ENCODE measurements around the gene ZNF391.
A peak's percentile ranks its signal among the peaks of the same experiment; 100 is the strongest.
"Not testable (repeated sequence)": the region's sequence is repeated elsewhere in the genome, so short reads cannot be mapped to it uniquely, and the experiment has no call there.

Gene ZNF391

DNA sequence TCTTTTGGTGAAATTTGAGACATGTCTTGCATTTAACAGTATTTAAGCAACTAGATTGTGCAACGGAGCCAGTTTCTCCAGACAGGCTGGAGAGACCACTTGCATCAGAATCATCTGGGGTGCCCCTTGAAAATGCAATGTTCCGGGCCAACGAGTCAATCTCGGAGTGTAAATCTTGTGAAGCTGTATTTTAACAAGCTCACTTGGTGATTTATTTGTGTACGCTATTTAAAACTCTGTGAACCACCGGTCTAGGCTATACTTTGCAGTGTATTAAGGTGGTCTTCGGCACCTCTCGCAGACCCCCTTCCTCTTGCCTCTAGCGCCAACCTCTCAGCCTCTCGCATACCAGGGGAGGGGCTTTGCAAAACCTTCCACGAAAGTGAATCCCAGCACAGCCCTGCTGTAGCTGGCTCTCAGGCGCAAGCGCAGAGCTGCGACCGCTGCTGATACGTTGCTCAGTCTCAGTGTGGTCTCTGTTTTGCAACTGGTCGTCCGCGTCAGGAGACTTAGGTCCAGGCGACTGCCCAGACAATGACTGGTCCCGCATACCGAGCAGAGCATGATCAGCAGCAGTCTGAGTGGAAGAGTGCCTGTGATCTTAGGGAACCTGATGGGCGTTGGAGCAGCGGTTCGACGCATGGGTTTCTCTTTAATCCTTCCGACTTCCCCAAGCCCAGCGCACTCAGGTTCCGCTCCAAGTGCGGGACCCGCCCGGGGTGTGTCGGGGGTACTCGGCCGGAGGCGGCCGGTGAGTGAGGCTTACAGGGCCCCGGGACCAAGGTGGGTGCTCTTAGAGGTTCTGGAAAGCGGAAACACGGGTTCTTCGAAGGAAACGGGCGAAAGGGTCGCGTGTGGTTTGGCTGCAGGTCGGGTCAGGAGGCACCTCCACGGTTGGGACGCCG, at the start of gene ZNF391:
Gene ZNF391, plus strand, starts transcription at position 467 of the 905 bp plus-strand sequence. CDS start 11,612 bp downstream, outside the sequence.
- peak; percentile 90 for DNase-seq (ENCODE audit: low spot score)

DNA sequence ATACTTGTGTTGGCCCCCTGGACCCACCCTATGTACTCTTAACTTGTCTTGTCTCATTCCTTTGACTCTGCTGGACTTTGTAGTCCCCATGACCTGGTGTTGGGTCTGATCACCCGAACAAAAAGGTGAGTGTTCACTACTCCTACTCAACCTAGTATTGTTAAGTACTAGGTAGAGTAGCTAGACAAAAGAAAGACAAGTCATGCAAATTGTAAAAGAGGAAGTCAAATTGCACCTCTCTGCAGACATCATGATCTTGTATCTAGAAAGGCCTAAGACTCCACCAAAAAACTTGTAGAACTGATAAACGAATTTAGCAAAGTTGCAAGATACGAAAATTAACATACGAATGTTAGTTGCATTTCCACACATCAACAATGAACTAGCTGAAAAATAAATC, 35.7 kb upstream of the ZNF391 start:
- no peak for DNase-seq (ENCODE audit: low spot score)

DNA sequence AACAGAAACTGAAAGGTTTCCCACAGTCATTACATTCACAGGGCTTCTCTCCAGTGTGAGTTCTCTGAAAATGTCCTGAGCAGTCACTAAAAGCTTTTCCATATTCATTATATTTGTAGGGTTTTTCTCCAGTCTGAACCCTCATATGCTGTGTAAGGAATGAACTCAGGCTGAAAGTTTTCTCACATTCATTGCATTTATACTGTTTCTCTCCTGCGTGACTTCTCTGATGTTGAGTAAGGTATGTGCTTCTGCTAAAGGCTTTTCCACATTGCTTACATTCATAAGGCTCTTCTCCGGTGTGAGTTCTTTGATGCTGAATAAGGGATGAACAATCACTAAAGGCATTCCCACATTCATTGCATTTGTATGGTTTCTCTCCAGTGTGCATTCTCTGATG, 29.8 kb upstream of the ZNF391 start:
- no peak for DNase-seq (ENCODE audit: low spot score)

DNA sequence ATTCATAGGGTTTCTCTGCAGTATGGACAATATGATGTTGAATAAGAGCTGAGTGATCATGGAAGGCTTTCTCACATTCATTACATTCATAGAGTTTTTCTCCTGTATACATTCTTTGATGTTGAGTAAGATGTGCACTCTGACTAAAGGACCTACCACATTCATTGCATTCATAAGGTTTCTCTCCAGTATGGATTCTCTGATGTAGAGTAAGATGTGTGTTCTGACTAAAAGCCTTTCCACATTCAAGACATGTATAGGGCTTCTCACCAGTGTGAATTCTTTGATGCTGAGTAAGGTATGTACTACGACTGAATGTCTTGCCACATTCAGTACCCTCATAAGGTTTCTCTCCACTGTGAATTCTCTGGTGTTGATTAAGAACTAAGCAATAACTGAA, 29.3 kb upstream of the ZNF391 start:
- DNase-seq (ENCODE audit: low spot score): no peak

DNA sequence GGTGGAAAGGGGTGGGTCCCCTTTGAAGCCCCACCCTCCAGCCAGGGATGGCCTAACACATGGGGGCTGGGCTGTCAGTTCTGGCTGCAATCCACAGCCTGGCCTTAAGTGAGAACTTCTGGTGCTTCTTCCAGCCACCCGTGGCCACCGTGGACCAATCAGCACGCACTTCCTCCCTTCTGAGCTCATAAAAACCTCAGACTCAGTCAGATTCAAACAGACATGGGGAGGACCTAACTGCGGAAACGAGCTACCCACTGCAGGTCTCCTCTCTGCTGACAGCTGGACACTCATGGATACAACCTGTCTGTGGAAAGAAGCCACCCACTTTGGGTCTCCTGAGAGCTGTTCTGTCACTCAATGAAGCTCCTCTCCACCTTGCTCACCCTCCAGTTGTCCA, 20.4 kb upstream of the ZNF391 start:
- DNase-seq (ENCODE audit: low spot score): no peak

DNA sequence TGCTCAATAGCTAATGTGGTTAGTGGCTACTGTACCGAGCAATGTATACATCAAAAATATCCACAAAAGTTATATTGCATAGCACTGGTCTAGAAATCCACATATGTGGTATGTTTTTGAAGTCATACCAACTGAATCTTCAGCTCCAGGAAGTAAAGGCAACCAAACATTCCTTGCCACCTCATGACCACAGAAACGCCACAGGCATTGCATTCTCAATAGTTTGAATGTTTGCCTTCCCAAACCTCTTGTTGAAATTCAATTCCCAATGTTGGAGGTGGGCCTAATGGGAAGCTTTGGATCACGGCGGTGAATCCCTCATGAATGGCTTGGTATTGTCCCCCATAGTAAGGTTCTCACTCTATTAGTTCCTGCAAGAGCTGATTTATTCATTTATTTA, 18.2 kb upstream of the ZNF391 start:
- DNase-seq (ENCODE audit: low spot score): no peak

DNA sequence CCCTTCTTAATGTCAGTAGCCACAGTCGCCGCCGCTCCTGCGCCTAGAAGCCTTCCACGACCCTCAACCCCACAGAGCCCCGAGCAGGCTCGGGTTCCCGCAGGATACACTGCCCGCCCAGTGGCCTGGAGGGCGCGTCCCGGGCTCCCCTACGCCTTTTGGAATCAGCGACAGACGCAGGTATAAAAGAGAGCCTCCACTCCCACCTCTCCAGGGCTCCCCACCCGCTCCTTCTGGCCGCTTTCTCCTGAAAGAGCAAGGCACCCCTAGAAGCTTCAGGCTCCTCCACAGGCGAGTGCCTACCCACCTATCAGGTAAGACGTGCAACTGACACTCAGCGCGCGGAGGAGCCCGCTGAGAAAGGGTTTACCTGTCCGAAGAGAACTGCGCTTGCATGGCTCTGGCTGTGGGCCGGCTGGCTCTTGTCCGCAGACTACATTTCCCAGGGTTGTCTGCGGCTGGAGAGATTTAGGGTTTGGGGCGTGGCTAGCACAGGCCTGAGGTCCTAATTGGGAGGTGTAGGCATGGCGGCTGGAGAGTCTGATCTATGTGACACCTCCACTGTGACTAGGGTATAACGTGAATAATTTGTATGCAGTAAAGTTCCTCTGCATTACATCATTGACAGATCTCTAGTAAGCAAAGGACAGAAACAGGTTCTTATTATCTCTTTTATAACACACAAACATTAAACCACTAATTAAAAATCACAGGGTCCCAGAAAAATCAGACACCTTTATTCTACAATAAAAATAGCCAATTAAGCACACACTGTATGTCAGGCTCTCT, 13.5 kb upstream of the ZNF391 start:
- no peak for DNase-seq (ENCODE audit: low spot score)

DNA sequence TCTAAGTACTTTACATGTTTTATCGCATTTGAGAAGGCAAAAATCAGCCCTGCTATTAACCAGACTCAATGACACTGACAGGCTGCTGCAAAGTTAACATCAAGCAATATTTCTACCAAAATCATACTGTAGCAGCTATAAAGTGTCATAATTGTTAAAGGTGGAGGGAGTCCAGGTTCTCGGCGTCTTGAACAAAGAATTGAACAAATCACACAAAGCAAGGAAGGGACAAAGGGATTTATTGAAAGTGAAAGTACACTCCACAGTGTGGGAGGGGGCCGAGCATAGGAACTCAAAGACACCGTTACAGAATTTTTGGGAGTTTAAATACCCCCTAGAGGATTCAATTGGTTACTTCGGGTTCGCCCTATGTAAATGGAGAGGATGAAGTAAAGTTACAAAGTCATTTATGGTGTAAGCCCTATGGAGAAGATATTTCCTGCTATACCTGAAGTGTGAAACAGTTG, 12.9 kb upstream of the ZNF391 start:
- no peak for DNase-seq (ENCODE audit: low spot score)

DNA sequence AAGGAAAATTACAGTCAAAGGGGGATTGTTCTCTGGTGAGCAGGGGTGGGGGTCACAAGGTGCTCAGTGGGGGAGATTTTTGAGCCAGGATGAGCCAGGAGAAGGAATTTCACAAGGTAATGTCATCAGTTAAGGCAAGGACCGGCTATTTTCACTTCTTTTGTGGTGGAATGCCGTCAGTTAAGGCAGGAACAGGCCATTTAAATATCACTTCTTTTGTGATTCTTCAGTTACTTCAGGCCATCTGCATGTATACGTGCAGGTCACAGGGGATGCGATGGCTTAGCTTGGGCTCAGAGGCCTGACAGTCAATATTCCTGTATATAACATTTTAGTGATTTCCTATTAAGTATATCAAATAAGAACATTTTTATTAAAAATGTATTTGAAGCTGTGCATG, 10.2 kb upstream of the ZNF391 start:
- not testable (repeated sequence) for DNase-seq (ENCODE audit: low spot score)

DNA sequence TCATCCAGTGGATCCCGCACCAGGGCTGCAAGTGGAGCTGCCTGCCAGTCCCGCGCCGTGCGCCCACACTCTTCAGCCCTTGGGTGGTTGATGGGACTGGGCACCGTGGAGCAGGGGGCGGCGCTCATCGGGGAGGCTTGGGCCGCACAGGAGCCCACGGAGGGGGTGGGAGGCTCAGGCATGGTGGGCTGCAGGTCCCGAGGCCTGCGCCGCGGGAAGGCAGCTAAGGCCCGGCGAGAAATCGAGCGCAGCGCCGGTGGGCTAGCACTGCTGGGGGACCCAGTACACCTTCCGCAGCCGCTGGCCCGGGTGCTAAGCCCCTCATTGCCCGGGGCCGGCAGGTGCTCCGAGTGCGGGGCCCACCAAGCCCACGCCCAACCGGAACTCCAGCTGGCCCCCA, 7.6 kb upstream of the ZNF391 start:
- DNase-seq (ENCODE audit: low spot score): not testable (repeated sequence)

DNA sequence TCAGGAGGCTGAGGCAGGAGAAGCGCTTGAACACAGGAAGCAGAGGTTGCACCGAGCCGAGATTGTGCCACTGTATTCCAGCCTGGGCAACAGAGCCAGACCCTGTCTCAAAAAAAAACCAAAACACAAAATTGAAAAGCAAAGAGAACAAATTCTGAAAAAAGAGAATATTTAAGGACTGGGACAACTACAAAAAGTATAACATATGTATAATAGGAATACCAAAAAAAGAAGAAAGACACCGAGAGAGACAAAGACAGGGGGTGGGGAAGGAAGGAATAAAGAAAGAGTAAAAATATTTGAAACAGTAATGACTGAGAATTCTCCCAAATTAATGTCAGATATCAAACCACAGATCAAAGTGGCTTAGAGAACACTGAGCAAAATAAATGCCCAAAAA, 5.5 kb upstream of the ZNF391 start:
- no peak for DNase-seq (ENCODE audit: low spot score)

DNA sequence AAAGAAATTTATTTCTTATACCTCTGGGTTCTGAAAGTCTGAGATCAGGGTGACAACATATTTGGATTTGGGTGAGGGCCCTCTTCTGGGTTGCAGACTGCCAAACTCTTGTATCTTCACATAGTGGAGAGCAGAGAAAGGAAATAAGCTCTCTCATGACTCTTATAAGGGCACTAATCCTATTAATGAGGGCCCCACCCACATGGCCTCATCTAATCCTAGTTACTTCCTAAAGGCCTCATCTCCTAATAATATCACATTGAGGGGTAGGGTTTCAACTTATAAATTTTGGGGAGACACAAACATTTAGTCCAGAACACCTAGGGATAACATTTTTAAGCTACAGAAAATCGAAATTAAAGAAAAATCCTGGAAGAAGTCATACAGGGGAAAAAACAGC, 5.1 kb upstream of the ZNF391 start:
- no peak for DNase-seq (ENCODE audit: low spot score)

DNA sequence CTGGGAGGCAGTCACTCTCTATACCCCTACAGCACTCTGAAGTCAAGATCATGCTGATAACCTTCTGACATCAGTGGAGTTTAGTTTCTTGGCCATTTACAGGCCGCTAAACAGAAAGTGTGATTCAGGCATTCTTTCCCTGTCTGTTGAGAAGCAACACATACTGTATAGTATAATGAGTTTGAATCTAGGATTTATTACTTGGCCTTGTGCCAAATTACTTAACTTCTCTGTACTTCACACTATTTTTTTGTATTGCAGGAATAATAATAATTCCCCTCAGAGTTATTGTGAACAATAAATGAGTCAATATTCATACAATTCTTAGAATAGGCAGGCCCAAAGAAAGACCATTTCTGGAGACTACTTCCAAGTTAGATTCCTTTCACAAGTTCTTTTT, 4.1 kb downstream of the ZNF391 start:
- no peak for DNase-seq (ENCODE audit: low spot score)

DNA sequence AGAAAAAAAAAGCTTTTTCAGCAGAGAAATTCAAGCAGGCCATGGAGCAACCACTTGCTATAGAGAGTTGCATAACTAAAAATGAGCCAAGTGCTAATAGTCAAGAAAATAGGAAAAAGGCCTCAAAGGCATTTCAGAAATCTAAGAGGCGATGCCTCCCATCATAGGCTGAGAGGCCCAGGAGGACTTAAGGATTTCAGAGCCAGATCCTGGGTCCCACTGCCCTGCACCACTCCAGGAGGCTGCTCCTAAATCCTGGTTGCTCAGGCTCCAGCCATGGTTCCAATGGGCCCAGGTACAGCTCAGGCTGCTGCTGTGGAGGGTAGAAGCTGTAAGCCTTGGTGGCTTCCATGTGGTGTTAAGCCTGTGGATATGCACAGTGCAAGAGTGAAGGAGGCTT, 5.5 kb downstream of the ZNF391 start:
- DNase-seq (ENCODE audit: low spot score): no peak

DNA sequence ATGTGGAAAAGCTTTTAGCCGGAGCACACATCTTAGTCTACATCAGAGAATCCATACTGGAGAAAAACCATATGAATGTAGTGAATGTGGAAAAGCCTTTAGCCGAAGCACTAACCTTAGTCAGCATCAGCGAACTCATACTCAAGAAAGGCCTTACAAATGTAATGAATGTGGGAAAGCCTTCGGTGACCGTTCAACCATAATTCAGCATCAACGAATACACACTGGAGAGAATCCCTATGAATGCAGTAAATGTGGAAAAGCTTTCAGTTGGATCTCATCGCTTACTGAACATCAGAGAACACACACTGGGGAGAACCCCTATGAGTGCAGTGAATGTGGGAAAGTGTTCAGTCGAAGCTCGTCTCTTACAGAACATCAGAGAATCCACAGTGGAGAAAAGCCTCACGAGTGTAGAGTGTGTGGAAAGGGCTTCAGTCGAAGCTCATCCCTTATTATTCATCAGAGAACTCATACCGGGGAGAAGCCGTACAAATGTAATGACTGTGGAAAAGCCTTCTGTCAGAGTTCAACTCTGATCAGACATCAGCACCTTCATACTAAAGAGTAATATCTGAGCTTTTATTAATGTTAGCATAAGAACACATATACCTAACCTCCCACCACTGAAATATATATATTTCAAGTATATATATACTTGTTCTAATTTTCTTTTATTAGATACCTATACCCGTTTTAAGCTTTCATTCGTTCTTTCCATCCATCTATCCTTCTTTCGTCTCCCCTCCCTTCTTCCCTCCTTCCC, 12.5 kb downstream of the ZNF391 start:
- no peak for DNase-seq (ENCODE audit: low spot score)

DNA sequence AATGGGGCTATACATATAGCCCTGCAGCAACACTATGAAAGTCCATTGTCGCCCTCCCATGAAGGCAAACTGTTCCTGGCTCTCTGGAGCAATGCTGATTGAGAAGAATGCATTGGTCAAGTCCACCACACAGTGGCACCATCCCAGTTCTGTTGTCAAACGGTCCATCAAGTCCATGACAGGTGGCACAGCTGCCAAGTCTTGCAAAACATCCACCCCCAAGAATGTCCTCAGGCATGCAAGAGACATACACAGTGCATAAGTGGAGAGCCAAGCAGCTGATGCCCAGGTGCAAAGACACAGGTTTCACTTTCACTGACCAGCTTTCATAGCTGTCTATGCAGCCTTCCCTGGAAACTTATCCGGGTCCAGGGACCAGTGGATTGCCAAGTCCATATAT, 17.5 kb downstream of the ZNF391 start:
- no peak for DNase-seq (ENCODE audit: low spot score)

DNA sequence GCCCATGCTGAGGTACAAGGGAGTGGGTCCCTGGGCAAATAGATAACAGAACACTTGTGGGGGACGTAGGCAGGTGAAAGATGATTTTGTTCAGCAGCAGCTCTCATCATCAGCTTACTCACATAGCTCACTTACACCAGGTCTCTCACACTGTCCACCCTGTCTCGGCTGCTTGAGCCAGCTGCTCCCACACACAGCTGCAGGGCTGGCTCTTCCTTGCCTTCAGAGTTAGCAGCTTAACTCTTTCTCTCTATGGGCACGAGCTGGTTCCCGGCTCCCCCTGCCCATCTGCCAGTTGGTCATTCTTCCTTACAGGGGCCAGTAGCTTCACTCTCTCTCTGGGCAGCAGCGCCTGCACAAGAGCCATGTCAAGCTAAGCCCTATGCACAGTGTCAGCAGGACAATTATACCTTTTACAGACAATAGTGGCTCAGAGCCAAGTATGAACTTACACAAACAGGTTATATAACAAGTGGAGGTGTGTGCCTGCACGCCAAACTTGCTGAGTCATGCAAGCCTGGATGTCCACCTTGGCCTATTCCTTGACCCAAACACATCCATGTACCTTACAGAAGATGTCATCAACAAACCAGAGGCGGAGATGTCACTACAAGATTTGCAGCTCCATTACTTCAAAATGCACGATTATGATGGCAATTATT, 18.7 kb downstream of the ZNF391 start:
- DNase-seq (ENCODE audit: low spot score): no peak

DNA sequence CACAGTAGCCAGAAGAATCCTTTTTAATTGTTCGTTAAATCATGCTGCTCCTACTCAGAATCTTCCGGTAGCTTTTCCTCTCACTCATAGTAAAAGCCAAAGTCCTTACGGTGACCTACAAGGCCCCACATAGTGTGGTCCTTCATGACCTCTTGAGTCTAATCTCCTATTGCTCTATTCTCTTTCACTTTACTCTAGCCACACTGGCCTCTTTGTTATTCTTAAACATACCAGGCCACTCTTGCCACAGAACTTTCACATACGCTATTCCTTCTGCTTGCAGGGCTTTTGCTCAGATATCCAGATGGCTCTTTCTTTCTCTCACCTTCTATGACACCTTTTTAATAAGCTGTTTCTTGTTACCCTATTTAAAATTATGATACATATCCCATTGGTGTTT, 25.7 kb downstream of the ZNF391 start:
- peak; percentile 75 for DNase-seq (ENCODE audit: low spot score)

DNA sequence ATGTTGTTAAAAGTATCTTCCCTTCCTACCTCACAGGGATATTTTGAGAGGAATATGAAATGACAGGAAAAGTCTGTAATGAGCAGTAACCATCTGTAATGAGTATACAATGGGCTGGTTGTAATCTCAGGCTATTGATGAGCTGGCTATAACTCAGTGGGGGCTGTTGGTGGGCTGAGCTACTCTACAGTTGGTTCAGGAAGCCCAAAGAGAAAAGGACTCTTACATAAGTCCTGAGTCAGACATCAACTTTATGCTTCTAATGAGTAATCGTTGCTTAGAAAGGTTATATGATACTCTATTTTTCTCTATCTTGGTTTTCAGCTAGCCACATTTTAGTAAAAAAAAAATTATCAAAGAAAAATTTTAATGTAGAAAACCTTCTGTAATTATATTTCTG, 26.4 kb downstream of the ZNF391 start:
- peak; percentile 88 for DNase-seq (ENCODE audit: low spot score)

DNA sequence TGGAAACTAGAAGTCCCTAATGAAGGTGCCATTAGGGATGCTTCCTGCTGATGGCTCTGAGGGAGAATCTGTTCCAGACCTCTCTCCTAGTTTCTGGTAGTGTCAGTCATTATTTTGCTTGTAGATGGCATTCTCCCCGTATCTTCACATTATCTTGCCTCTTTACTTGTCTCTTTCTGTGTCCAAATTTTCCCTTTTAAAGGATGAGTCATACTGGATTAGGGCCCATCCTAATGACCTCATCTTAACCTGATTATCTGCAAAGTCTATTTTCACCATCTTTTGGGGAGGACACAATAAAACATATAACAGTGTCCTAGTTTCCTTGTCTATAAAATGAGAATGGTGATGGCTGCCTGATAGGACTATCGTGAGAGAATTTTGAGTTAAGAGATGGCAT, 27.3 kb downstream of the ZNF391 start:
- DNase-seq (ENCODE audit: low spot score): no peak

DNA sequence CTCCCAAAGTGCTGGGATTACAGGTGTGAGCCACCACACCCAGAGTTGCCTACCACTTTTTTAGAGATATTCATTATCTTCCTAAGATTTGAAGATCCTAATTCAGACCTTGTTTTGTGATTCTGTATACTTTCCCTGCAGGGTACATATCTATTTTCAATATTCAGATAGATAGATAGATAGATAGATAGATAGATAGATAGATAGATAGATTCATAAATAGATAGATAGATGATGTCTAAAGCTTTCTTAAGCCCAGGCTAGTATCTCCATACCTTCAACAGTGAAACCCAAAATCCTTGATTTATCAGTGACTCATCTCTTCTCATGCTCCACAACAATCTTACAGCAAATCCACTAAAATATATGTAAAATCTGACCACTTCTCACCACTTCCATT, 30.8 kb downstream of the ZNF391 start:
- no peak for DNase-seq (ENCODE audit: low spot score)

Data from COLO829 (cell line).